Measurements from ENCODE around the gene KRTAP24-1. TPM values are rescaled to one million over a fixed set of nuclear protein-coding genes. Genes with fewer than 3 reads are reported as not detected.
A peak's percentile ranks its signal among the peaks of the same experiment; 100 is the strongest.

KRTAP24-1 gene
- total RNA-seq, 1 donor from 2014 or later, result not detected

GRCh38 chr21:30269803-30270530 lies 12.8 kb downstream of the KRTAP24-1 start:
- H3K4me3 Mint-ChIP-seq (ENCODE audit: unreplicated experiment), result no peak overlapping the region

GRCh38 chr21:30268608-30269197 lies 14.0 kb downstream of the KRTAP24-1 start:
- Mint-ChIP-seq H3K27me3 (ENCODE audit: unreplicated experiment) (peaks cover 2% of the 10 kb centered on the region), H3K27ac (ENCODE audit: unreplicated experiment) (no peak overlapping the region), H3K36me3 (ENCODE audit: low read depth, unreplicated experiment) (no peaks in the 10 kb centered on the region), H3K9me3 (ENCODE audit: unreplicated experiment) (no peaks in the 10 kb centered on the region), H3K4me1 (ENCODE audit: unreplicated experiment) (peaks cover 22% of the 10 kb centered on the region), H3K4me3 (ENCODE audit: unreplicated experiment) (no peak overlapping the region)
- TF ChIP-seq CTCF (IDR thresholded peaks at IDR 0.05; ENCODE audit: unreplicated experiment), result peak; percentile 44
- no peak for DNase-seq (ENCODE audit: low spot score)

More at GRCh38 chr21:30269803-30270530, 12.8 kb downstream of the KRTAP24-1 start:
- TF ChIP-seq CTCF (IDR thresholded peaks at IDR 0.05; ENCODE audit: unreplicated experiment), result no peak
- H3K27me3 Mint-ChIP-seq (ENCODE audit: unreplicated experiment), result peaks cover 2% of the 10 kb centered on the region
- DNase-seq (ENCODE audit: low spot score), result no peak
- H3K27ac Mint-ChIP-seq (ENCODE audit: unreplicated experiment), result no peak overlapping the region
- no peaks in the 10 kb centered on the region for H3K36me3 Mint-ChIP-seq (ENCODE audit: low read depth, unreplicated experiment)
- H3K9me3 Mint-ChIP-seq (ENCODE audit: unreplicated experiment), result no peaks in the 10 kb centered on the region
- peaks cover 22% of the 10 kb centered on the region for H3K4me1 Mint-ChIP-seq (ENCODE audit: unreplicated experiment)

- DNase-seq (ENCODE audit: low spot score), result peak; percentile 34
- Mint-ChIP-seq H3K4me1 (ENCODE audit: unreplicated experiment) (no peaks in the 10 kb centered on the region), H3K9me3 (ENCODE audit: unreplicated experiment) (no peaks in the 10 kb centered on the region), H3K27ac (ENCODE audit: unreplicated experiment) (no peak overlapping the region), H3K27me3 (ENCODE audit: unreplicated experiment) (no peaks in the 10 kb centered on the region), H3K36me3 (ENCODE audit: low read depth, unreplicated experiment) (no peaks in the 10 kb centered on the region), H3K4me3 (ENCODE audit: unreplicated experiment) (no peak overlapping the region)
- TF ChIP-seq CTCF (IDR thresholded peaks at IDR 0.05; ENCODE audit: unreplicated experiment), result peak; percentile 64
Observed at GRCh38 chr21:30257773-30258172, 25.0 kb downstream of the KRTAP24-1 start.

- no peak overlapping the region for H3K4me3 Mint-ChIP-seq (ENCODE audit: unreplicated experiment)
- H3K27me3 Mint-ChIP-seq (ENCODE audit: unreplicated experiment), result no peaks in the 10 kb centered on the region
- H3K4me1 Mint-ChIP-seq (ENCODE audit: unreplicated experiment), result no peaks in the 10 kb centered on the region
- no peak for DNase-seq (ENCODE audit: low spot score)
- H3K36me3 Mint-ChIP-seq (ENCODE audit: low read depth, unreplicated experiment), result no peaks in the 10 kb centered on the region
- no peak for TF ChIP-seq CTCF (IDR thresholded peaks at IDR 0.05; ENCODE audit: unreplicated experiment)
- H3K27ac Mint-ChIP-seq (ENCODE audit: unreplicated experiment), result no peak overlapping the region
- no peaks in the 10 kb centered on the region for H3K9me3 Mint-ChIP-seq (ENCODE audit: unreplicated experiment)
Observed at GRCh38 chr21:30256100-30256499, 26.6 kb downstream of the KRTAP24-1 start.

- no peaks in the 10 kb centered on the region for H3K4me1 Mint-ChIP-seq (ENCODE audit: unreplicated experiment)
- no peaks in the 10 kb centered on the region for H3K36me3 Mint-ChIP-seq (ENCODE audit: low read depth, unreplicated experiment)
- no peaks in the 10 kb centered on the region for H3K27me3 Mint-ChIP-seq (ENCODE audit: unreplicated experiment)
- H3K9me3 Mint-ChIP-seq (ENCODE audit: unreplicated experiment), result no peaks in the 10 kb centered on the region
- TF ChIP-seq CTCF (IDR thresholded peaks at IDR 0.05; ENCODE audit: unreplicated experiment), result no peak
- H3K27ac Mint-ChIP-seq (ENCODE audit: unreplicated experiment), result no peak overlapping the region
- H3K4me3 Mint-ChIP-seq (ENCODE audit: unreplicated experiment), result no peak overlapping the region
- DNase-seq (ENCODE audit: low spot score), result no peak
Observed at GRCh38 chr21:30255679-30256078, 27.1 kb downstream of the KRTAP24-1 start.

Data from endothelial cell (in vitro differentiated cells).